GM20000 (cell line): ENCODE results near the gene SHD.
"Not testable (repeated sequence)": the region's sequence is repeated elsewhere in the genome, so short reads cannot be mapped to it uniquely, and the experiment has no call there.

Experiments used
- DNase-seq: peaks from one replicate; pipeline ENCODE4 v3.0.0; 2012; ENCODE audit warnings: low spot score
- TF ChIP-seq, protein P1 (sequence below): IDR thresholded peaks from 2 replicates; pipeline ENCODE4 v1.5.1; 2012; ENCODE audit warnings: mild to moderate bottlenecking, control low read depth; ENCODE audit errors: extremely low read depth, missing control alignments

The SHD gene, protein sequence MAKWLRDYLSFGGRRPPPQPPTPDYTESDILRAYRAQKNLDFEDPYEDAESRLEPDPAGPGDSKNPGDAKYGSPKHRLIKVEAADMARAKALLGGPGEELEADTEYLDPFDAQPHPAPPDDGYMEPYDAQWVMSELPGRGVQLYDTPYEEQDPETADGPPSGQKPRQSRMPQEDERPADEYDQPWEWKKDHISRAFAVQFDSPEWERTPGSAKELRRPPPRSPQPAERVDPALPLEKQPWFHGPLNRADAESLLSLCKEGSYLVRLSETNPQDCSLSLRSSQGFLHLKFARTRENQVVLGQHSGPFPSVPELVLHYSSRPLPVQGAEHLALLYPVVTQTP

DNA sequence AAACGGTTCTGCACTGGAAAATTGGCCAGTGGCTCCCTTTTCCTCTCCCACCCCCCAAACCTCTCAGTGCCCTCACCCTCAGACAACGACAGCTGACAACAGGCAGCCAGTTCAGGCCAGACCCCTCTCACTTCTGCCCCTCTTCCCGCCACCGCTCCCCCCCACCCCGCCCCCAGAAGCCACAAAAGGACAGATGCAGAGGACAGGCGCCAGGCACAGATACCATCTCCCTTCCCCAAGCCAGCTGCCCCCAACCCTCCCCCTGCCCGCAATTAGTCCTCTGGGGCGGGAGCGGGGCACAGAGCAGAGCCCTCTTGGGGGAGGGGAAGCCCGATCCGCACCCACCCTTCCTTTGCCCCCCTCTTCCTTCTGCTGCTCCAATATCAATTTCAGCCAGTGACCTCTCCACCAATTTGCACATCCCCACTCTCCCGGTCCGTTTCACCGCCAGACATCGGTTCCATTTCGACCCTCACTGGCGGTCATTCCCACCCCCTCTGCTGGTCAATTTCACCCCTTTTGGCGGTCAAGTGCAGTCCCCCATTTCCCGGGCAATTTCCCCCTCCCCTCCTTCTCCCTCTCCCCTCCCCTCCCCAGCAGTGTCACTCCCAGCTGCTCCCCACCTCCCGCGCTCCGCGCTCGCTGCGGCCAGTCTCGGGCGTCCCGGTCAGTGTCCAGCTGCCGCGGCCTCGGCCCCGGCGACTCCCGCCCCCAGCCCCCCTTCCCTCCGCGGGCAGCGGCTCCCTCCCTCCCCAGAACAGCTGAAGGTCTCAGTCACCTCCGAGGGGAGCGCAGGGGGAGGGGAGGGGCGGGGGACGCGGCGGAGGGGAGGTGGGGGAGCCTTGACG lies at the start of gene SHD:
SHD (plus strand) TSS at position 848 of the 848 bp plus-strand sequence. CDS start 798 bp downstream, outside the sequence.
- TF ChIP-seq, protein P1, sequence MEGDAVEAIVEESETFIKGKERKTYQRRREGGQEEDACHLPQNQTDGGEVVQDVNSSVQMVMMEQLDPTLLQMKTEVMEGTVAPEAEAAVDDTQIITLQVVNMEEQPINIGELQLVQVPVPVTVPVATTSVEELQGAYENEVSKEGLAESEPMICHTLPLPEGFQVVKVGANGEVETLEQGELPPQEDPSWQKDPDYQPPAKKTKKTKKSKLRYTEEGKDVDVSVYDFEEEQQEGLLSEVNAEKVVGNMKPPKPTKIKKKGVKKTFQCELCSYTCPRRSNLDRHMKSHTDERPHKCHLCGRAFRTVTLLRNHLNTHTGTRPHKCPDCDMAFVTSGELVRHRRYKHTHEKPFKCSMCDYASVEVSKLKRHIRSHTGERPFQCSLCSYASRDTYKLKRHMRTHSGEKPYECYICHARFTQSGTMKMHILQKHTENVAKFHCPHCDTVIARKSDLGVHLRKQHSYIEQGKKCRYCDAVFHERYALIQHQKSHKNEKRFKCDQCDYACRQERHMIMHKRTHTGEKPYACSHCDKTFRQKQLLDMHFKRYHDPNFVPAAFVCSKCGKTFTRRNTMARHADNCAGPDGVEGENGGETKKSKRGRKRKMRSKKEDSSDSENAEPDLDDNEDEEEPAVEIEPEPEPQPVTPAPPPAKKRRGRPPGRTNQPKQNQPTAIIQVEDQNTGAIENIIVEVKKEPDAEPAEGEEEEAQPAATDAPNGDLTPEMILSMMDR = no peak
- no peak for DNase-seq

DNA sequence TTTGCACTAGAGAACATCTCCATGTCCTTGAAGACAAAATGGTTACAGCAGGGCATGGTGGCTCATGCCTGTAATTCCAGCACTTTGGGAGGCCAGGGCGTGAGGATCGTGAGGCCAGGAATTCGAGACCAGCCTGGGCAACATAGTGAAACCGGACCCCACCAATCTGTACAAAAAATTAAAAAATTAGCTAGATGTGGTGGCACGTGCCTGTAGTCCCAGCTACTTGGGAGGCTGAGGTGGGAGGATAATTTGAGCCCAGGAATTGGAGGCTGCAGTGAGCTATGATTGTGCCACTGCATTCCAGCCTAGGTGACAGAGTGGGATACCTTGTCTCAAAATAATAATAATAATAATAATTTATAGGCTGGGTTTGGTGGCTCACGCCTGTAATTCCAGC lies 48.8 kb upstream of the SHD start:
- not testable (repeated sequence) for DNase-seq

DNA sequence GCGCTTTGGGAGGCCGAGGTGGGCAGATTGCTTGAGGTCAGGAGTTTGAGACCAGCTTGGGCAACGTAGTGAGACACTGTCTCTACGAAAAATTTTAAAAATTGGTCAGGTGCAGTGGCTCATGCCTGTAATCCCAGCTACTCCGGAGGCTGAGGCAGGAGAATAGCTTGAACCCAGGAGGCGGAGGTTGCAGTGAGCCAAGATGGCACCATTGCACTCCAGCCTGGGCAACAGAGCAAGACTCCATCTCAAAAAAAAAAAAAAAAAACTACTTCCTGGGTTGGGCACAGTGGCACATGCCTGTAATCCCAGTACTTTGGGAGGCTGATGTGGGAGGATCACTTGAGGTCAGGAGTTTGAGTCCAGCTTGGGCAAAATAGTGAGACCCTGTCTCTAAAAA lies 47.5 kb upstream of the SHD start:
- DNase-seq = not testable (repeated sequence)

DNA sequence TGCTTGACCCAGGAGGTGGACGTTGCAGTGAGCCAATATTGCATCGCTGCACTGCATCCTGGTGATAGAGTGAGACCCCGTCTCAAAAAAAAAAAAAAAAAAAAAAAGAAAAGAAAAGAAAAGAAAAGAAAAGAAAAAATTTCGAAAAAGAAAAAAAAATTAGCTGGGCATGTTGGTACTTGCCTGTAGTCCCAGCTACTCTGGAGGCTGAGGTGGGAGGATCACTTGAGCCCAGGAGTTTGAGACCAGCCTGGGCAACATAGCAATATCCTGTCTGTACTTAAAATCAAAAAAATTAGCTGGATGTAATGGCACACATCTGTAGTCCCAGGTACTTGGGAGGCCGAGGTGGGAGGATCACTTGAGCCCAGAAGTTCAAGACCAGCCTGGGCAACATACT lies 46.9 kb upstream of the SHD start:
- DNase-seq = not testable (repeated sequence)

DNA sequence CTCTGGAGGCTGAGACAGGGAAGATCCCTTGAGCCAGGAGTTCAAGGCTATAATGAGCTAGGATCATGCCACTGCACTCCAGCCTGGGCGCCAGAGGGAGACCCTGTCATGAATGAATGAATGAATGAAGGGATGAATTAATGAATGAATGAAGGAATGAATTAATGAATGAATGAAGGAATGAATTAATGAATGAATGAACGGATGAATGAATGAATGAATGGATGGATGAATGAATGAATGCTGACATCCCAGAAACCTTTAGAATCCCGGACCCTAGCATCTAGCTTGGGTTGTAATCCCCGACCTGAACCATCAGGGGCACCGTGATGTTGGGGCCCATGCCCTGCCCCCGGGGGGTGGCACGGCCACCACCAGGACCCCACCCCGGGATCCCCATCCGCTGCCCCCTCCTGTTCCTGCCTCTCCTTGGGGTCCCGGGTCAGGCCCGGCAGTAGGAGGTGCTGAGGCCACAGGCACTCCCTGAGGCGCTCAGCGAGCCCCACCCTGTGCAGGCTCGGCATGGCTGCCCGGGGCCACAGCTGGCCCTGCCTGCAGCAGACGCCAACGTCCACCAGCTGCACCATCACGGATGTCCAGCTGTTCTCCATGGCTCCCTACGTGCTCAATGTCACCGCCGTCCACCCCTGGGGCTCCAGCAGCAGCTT lies 46.3 kb upstream of the SHD start:
- TF ChIP-seq, protein P1 = no peak

DNA sequence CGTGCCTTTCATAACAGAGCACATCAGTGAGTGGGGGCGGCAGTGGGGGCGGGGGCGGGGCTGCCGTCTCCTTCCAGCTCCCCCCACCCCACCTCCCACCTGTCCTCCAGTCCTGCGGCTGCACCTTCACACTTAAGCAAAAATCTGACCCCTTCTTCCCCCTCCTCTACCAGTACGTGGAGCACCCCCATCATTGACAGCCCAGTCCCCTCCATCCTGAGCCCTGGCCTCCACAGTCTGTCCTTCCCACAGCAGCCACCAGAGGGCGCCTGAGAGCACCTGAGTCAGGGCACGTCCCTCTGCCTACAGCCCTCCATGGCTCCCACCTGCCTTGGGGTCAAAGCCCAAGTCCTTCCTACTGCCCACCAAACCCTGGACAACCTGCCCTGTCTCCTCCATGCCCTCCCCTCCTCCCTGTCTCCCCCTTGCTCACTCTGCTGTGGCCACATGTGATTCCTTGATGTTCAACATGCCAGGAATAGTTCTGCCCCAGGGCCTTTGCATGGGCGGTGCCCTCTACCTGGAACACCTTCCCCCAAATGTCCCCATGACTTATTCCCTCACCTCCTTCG lies 45.7 kb upstream of the SHD start:
- TF ChIP-seq, protein P1 = peak; percentile 83
- peak; percentile 62 for DNase-seq

More for the DNA sequence above, 46.3 kb upstream of the SHD start:
- no peak for DNase-seq

DNA sequence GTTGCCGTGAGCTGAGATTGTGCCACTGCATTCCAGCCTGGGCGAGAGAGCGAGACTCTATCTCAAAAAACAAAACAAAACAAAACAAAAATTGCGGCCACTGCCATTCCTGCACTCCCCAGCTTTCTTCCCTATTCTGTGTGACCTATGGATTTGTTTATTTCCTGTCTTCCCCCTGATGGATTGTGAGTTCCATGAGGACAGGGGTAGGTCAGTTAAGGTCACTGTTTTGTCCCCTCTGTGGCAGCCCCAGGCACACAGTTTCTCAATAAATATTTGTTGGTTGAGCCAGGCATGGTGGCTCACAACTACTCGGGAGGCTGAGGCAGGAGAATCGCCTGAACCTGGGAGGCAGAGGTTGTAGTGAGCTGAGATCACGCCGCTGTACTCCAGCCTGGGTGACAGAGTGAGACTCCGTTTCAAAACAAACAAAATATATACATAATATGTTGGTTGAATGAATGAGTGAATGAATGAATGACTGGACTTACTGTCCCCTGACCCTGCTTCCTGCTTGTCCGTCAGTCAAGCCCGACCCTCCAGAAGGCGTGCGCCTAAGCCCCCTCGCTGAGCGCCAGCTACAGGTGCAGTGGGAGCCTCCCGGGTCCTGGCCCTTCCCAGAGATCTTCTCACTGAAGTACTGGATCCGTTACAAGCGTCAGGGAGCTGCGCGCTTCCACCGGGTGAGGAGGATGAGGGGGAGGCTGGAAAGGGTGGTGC lies 44.8 kb upstream of the SHD start:
- no peak for DNase-seq
- TF ChIP-seq, protein P1 = no peak

DNA sequence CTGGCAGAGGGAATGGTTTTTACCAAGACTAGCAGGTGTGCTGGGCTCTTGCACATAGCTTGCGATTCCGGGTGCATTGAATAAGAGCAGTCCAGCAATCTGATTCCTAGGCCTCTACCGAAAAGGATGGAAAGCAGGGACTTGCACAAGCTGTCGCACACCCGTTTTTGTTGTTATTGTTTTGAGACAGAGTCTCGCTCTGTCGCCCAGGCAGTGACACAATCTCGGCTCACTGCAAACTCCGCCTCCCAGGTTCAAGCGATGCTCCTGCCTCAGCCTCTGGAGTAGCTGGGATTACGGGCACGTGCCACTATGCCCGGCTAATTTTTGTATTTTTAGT lies 44.2 kb upstream of the SHD start:
- TF ChIP-seq, protein P1 = no peak
- DNase-seq = no peak

DNA sequence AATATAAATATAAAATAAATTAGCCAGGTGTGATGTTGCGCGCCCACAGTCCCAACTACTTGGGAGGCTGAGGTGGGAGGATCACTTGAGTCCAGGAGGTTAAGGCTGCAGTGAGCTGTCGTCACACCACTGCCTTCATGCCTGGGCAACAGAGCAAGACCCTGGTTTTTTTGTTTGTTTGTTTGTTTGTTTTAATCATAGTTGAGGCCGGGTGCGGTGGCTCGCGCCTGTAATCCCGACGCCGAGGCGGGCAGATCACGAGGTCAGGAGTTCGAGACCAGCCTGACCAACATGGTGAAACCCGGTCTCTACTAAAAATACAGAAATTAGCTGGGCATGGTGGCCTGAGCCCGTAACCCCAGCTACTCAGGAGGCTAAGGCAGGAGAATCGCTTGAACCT lies 41.6 kb upstream of the SHD start:
- not testable (repeated sequence) for DNase-seq
